NOMO-1 treated with dmso at 0.1 percent for 144 hours (cell line): Measurements from ENCODE around the gene VWA3B.
"Not testable (repeated sequence)": the region's sequence is repeated elsewhere in the genome, so short reads cannot be mapped to it uniquely, and the experiment has no call there.

Experiments
- DNase-seq: peaks from one replicate; lab custom pipeline; 2025; ENCODE audit not compliant: unreplicated experiment; lab: John Stamatoyannopoulos, UW

The VWA3B gene

GRCh38 chr2:98130073-98130472 is 43.1 kb downstream of the VWA3B start:
- DNase-seq = not testable (repeated sequence)

- DNase-seq = peak; percentile 69
Observed at GRCh38 chr2:98134172-98135005, 47.4 kb downstream of the VWA3B start.

- DNase-seq = no peak
Observed at GRCh38 chr2:98137196-98137595, 50.2 kb downstream of the VWA3B start.

GRCh38 chr2:98138978-98139377 is 52.0 kb downstream of the VWA3B start:
- not testable (repeated sequence) for DNase-seq

GRCh38 chr2:98140210-98140609 is 53.2 kb downstream of the VWA3B start:
- DNase-seq = no peak

GRCh38 chr2:98142106-98142791 is 55.3 kb downstream of the VWA3B start:
- DNase-seq = no peak

- no peak for DNase-seq
Observed at GRCh38 chr2:98145070-98145469, 58.1 kb downstream of the VWA3B start.

- not testable (repeated sequence) for DNase-seq
Observed at GRCh38 chr2:98147900-98148299, 60.9 kb downstream of the VWA3B start.

- no peak for DNase-seq
Observed at GRCh38 chr2:98148595-98149332, 61.8 kb downstream of the VWA3B start.

GRCh38 chr2:98149333-98149697 is 62.3 kb downstream of the VWA3B start:
- no peak for DNase-seq

- no peak for DNase-seq
Observed at GRCh38 chr2:98153481-98153880, 66.5 kb downstream of the VWA3B start.

- DNase-seq = no peak
Observed at GRCh38 chr2:98155291-98155690, 68.3 kb downstream of the VWA3B start.

- DNase-seq = no peak
Observed at GRCh38 chr2:98155716-98156115, 68.7 kb downstream of the VWA3B start.

- DNase-seq = no peak
Observed at GRCh38 chr2:98156304-98156703, 69.3 kb downstream of the VWA3B start.

- DNase-seq = no peak
Observed at GRCh38 chr2:98157557-98157956, 70.6 kb downstream of the VWA3B start.

- no peak for DNase-seq
Observed at GRCh38 chr2:98158305-98158704, 71.3 kb downstream of the VWA3B start.

- DNase-seq = no peak
Observed at GRCh38 chr2:98160554-98160953, 73.6 kb downstream of the VWA3B start.

- no peak for DNase-seq
Observed at GRCh38 chr2:98161186-98161585, 74.2 kb downstream of the VWA3B start.

GRCh38 chr2:98164256-98164655 is 77.3 kb downstream of the VWA3B start:
- no peak for DNase-seq

- DNase-seq = no peak
Observed at GRCh38 chr2:98165516-98166071, 78.6 kb downstream of the VWA3B start.

- no peak for DNase-seq
Observed at GRCh38 chr2:98167916-98168315, 80.9 kb downstream of the VWA3B start.
